ENCODE data around the gene STPG4. TPM values are rescaled to one million over a fixed set of nuclear protein-coding genes. Genes with fewer than 3 reads are reported as not detected.

Gene STPG4
- total RNA-seq, 1 experiment from 2014 or later = 10.6 TPM

GRCh38 chr2:47064106-47064505 lies 91.0 kb downstream of the STPG4 start (continued):
- no peak for TF ChIP-seq ZBTB33 (IDR thresholded peaks at IDR 0.05; ENCODE audit: extremely low read depth, insufficient replicate concordance, low read length)
- TF ChIP-seq SP1 (IDR thresholded peaks at IDR 0.05; ENCODE audit: low read depth) = no peak

GRCh38 chr2:47063538-47063930 lies 91.6 kb downstream of the STPG4 start:
- Histone ChIP-seq H3K36me3 (ENCODE audit: control insufficient read depth in 1 of 2, insufficient read depth in 2 of 2, low read length in 2 of 2) (no peaks in the 10 kb centered on the region), H4K20me1 (ENCODE audit: insufficient read depth) (no peaks in the 10 kb centered on the region), H3K79me2 (ENCODE audit: insufficient read depth, low read length) (peaks cover 27% of the 10 kb centered on the region; the same call in 1 of the 2 replicates), H3K4me2 (ENCODE audit: low read length) (no peak overlapping the region; the same call in 1 of the 2 replicates), H3K9me3 (ENCODE audit: control insufficient read depth in 1 of 2, insufficient read depth in 1 of 2, low read depth in 1 of 2, low read length in 2 of 2) (no peaks in the 10 kb centered on the region), H3K4me1 (ENCODE audit: control insufficient read depth in 1 of 2, insufficient read depth in 2 of 2, low read length in 2 of 2) (peaks cover 18 to 57% of the 10 kb centered on the region in 2 experiments), H2AFZ (ENCODE audit: low read depth, low read length, poor library complexity, severe bottlenecking) (no peak overlapping the region), H3K9ac (ENCODE audit: low read length) (no peak overlapping the region), H3K27ac (ENCODE audit: low read depth, low read length) (no peak overlapping the region), H3K4me3 (replicated peaks in 1 of 2; ENCODE audit: low read depth in 1 of 2, low read length in 2 of 2) (no peak overlapping the region), H3K9me2 (ENCODE audit: insufficient read depth) (no peaks in the 10 kb centered on the region), H3K27me3 (ENCODE audit: insufficient read depth, low read length) (no peaks in the 10 kb centered on the region)
- CTCF ChIA-PET = no interaction called here
- RAD21 ChIA-PET (ENCODE audit: low non-redundant PET in 1 of 2, low total read pairs in 2 of 2, uncharacterized antibody in 2 of 2, unreplicated experiment in 2 of 2) = no interaction called here
- intact Hi-C loops (cut with micrococcal nuclease) = no loop called here
- POLR2A ChIA-PET = no interaction called here
- DNase-seq (ENCODE audit: low read depth, low spot score) = no peak
- ATAC-seq = no peak
- TF ChIP-seq JUND (IDR thresholded peaks at IDR 0.05) (no peak), ZFX (IDR thresholded peaks at IDR 0.05) (no peak), ELF1 (IDR thresholded peaks at IDR 0.05; ENCODE audit: borderline replicate concordance, low read depth) (no peak), YY1 (IDR thresholded peaks at IDR 0.05; ENCODE audit: extremely low read depth, insufficient replicate concordance, low read depth, low read length) (no peak), SRF (IDR thresholded peaks at IDR 0.05; ENCODE audit: low read depth) (no peak), ZBTB33 (IDR thresholded peaks at IDR 0.05; ENCODE audit: extremely low read depth, insufficient replicate concordance, low read length) (no peak), CBX3 (IDR thresholded peaks at IDR 0.05; ENCODE audit: low read depth) (no peak), RAD21 (IDR thresholded peaks at IDR 0.05; ENCODE audit: low read depth) (no peak), EGR1 (IDR thresholded peaks at IDR 0.05; ENCODE audit: low read depth) (no peak), SIN3A (IDR thresholded peaks at IDR 0.05; ENCODE audit: low read depth) (no peak), EZH2phosphoT487 (IDR thresholded peaks at IDR 0.05; ENCODE audit: borderline replicate concordance) (no peak), ZNF274 (IDR thresholded peaks at IDR 0.05; ENCODE audit: low read depth, low read length) (no peak), POLR2A (IDR thresholded peaks at IDR 0.05; ENCODE audit: borderline replicate concordance, extremely low read depth, insufficient read depth, insufficient read length) (no peak), TCF7L2 (IDR thresholded peaks at IDR 0.05; ENCODE audit: borderline replicate concordance, extremely low read depth, insufficient read depth, insufficient read length) (no peak)
- TF ChIP-seq, protein P1, sequence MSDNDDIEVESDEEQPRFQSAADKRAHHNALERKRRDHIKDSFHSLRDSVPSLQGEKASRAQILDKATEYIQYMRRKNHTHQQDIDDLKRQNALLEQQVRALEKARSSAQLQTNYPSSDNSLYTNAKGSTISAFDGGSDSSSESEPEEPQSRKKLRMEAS (IDR thresholded peaks at IDR 0.05) = no peak
- TF ChIP-seq, protein P2, sequence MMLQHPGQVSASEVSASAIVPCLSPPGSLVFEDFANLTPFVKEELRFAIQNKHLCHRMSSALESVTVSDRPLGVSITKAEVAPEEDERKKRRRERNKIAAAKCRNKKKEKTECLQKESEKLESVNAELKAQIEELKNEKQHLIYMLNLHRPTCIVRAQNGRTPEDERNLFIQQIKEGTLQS (IDR thresholded peaks at IDR 0.05) = no peak
- BruUV-seq (replicated peaks) = no TSS peak
